ENCODE measurements around the gene MAP3K4.

DNA sequence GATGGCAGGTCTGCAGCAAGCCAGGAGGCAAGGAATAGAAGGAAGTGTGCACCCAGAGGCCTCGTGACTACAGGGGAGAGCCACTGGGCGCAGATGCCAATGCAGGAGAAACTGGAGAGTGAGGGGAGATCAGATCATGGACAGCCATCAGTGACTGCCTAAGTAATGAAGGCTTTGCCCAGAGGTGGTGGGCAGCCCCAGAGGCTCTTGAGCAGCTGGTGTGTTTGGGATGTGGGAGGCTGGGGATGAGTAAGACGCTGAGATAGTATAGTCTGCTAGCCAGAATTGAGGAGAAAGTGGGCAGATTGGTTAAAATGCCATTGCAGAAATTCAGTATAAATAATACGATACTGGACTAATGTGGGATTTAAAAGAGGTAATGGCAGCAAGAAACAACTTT, 111.9 kb downstream of the MAP3K4 start:
- no peak for TF ChIP-seq CTCF (IDR thresholded peaks at IDR 0.05)
- no peak for TF ChIP-seq POLR2A (IDR thresholded peaks at IDR 0.05)

All from lower leg skin (tissue), 3 donors.